C1 segment of cervical spinal cord (tissue), 14 donors: ENCODE data around the gene EPB41L1.
A peak's percentile ranks its signal among the peaks of the same experiment; 100 is the strongest.
"Not testable (repeated sequence)": the region's sequence is repeated elsewhere in the genome, so short reads cannot be mapped to it uniquely, and the experiment has no call there.

ENCODE experiments used
- DNase-seq, 14 donors: peaks; one replicate each; lab custom pipeline; 2025; lab: John Stamatoyannopoulos, UW

EPB41L1 gene

DNA sequence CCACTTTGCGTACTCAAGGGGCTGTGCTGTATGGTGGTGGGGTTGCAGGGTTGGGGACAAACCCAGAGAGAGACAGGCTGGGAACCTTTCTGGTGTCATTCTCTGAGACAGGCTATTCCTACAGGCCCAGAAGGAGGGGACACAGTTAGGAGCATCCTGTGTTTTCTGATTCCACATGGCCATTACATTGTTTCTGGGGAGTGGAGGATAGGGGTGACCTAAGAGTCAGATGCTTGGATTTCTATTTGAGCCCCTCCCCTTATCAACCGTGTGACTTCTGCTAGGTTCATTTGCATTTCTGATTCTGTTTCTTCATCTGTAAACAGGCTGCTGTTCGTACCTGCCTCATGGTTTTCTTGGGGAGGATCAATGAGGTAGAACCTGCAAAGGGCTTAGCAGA is 29.4 kb upstream of the EPB41L1 start:
- DNase-seq: no peak

DNA sequence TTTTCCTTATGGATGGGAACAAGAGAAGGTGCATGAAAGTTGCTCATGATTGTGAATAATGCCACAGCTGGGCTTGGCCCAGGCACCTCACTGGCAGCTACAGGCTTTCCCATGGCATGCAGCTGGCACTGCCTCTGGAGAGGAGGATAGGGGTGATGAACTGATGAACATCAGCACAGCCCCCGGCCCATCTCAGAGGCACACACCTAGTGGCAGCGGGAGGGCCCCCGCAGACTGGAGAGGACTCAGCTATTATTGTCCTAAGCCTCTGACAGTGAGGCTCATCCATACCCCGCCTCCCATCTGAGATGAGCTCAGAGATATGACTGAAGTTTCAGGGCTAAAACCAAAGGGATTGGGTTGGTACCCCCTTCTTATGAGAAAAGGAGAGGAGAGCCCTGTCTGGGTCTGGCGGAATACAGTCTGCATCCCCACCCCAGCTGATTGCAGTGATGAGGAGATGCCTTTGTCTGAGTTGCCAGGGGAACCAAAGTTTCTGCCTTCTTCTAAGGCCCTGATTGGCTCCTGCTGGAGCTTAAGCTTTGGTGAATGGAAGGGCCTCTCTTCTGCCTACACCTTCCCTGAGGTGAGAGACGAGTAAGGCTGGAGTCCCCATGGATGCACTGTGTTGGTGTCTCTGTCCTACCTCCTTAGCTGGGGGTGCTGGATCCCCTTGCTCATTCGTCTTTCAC is 27.6 kb upstream of the EPB41L1 start:
- no peak for DNase-seq

DNA sequence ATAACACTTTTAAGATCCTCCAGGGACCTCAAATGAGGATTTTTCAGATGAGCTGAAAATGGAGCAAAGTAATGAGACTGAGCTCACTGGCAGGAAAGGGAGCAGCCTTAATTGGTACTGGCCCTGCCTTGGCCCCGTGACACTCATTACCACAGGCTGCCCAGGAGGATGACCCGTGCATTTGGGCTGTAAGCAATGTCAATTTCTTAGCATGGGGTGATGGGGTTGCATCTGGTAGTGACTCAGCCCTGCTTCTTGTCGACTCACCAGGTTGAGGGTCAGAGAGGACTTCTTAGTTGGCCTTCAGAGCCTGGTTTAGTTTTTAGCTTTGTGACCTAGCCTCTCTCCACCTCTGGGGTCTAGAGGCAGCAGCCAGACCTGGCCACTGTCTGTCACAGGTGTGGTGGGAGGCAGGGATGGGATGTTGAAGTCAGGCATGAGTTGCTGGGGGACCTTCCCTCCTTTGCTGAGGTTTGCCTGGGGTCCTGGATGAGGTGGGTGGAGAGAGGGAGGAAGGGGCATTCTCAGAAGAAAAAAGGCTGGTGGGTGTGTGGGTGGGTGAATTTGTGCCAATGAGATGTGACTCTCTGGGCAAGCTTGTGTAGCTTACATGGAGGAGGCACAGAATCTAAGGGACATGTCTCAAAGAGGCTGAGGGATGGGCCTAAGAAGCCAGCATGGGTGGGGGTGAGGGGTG is 25.9 kb upstream of the EPB41L1 start:
- DNase-seq: peak in 1 of 14 donors; percentile 58

DNA sequence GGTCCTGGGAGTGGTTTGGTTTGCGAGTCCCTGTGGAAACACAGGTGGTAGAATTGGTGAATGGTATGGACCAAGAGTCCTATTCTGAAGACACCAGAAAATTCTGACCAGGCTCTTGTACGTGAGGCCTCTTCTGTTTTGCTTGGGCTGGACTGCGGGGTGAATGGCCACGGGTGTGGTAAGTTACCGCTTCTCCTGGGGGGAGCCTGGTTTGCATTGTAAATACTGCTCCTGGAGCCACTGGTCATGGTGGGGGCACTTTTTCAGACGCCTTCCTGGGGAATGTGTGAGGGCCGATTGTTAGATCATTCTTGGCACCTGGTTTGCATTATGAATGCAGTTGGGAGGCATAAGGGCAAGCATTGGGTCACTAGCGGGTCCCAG is 25.4 kb upstream of the EPB41L1 start:
- no peak for DNase-seq

DNA sequence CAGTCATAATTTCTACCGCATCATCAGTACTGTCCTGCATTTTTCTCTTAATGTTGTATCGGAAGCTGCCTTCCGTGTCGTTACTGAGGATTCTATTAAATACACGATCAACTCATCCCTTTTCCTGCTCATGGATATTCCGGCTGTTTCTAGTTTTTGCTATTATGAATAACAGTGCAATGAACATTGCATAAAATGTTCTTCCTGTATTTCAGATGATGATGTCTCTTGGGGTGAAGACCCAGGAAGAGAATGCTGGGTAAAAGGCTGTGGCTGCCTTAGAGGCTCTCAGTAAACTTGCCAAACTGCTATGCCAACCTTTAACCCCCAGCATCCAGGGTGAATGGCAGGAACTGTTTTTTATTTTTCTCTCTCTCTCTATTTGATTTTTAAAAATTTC is 24.1 kb upstream of the EPB41L1 start:
- no peak for DNase-seq

DNA sequence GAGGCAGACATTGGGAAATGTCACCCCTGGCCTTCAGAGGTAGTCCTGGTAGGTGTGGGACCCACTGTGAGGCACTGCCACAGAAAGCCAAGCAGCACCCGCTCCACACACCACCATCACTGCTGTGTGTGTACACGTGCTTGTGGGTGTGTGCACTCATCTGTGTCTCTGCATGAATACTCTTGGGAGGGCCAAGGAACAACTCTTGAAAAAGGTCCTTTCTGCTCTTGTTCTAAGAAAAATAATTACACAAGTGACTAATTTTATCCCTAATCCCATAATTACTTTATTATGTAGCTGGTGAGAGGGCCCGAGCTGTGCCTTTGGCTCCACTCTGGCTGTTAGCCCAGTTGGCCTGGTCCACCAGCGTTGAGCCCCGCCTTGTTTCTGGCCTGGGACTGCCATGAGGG is 21.7 kb upstream of the EPB41L1 start:
- DNase-seq: no peak

DNA sequence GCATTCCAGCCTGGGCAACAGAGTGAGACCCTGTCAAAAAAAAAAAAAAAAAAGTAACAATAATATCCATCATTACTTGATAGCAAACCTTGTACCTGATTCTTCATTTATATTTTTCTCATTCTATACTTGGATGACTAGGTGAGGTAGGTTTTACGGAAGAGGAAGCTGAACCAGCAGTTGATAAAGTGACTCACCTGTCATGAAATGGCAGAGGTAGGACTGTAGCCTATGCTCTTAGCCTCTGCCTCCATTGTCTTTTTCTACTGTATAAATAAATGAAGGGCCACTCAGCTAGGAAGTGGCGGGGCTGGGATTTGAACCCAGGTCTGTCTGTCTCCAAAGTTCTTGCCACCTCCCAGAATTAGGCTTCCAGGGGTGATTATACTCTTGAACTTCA is 20.7 kb upstream of the EPB41L1 start:
- no peak for DNase-seq

DNA sequence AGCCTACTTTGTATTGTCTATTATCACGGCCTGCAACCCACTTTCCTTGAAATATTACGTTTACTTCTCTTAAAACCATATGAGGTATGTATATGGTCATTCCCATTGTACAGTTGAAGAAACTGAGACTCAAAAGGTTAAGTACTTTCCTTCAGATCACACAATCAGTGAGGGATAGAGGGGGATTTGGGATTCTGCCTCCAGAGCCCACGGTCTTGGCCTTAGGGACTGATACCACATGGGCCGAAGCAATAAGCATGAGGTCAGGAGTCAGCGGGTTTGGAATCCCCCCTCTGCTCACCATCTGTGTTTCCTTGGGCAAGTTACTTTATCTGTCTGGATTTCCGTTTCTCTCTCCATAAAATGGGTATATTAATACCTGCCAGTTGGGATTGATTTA is 19.4 kb upstream of the EPB41L1 start:
- DNase-seq: no peak

DNA sequence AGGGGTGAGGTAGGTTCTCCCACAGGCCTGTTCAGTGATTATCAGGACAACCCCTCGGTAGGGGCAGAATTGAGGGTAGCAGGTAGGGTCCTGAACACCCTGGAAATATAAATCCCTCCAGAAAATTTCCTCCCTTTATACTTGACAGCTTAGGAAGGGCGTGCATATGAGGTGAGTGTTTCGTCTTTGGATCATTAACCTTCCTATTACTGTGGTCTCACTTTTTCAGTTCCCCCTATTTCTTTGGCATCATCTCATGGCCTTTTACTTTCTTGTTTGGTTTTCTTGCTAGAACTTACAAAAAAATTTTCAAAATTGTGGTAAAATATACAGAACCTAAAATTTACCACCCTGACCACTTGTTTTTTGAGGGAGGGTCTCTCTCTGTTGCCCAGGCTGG is 18.7 kb upstream of the EPB41L1 start:
- DNase-seq: no peak

DNA sequence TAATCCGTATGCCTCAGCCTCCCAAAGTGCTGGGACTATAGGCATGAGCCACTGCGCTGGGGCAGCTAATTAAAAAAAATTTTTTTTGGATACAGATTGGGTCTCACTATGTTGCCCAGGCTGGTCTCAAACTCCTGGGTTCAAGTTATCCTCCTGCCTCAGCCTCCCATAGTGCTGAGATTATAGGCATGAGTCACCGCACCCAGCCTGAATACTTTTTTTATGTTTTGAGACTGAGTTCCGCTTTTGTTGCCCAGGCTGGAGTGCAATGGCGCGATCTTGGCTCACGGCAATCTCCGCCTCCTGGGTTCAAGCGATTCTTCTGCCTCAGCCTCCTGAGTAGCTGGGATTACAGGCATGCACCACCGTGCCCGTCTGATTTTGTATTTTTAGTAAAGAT is 17.2 kb upstream of the EPB41L1 start:
- DNase-seq: not testable (repeated sequence)

DNA sequence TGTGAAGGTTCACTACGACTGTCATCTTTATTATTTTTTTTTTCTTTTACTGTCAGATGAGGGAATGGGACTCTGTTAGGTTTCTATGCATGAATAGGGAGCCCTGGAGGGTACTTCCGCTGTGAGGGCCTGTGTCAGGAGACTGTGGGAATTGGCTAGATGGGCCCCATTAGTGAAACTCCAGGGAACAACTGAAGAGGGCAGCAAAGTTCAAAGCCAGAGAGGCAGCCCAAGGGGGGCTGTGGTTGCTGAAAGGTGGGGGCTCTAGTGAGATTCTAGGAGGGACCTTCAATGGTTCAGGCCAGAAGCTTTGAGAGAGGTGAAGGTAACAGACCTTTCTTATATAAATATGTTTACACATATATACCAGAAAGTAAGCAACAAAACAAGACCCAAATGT is 13.2 kb upstream of the EPB41L1 start:
- no peak for DNase-seq

DNA sequence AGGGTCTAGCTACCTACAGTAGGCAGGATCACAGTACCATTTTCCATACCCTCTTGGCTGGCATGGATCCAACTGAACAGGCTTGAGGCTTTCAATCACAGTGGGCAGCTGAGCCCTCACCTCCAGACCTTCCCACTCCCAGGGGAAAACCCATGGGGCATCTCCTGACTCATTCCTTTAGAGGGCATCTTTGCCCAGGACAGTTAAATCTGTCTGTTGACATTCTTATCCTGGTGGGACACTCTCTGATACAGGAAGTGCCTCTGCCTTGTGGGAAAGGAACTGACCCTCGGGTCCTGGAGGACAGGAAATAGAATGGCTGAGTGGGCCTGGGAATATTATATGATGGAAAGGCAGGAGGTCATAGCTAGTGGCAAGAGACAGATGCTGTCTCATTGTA is 10.2 kb upstream of the EPB41L1 start:
- DNase-seq: no peak

DNA sequence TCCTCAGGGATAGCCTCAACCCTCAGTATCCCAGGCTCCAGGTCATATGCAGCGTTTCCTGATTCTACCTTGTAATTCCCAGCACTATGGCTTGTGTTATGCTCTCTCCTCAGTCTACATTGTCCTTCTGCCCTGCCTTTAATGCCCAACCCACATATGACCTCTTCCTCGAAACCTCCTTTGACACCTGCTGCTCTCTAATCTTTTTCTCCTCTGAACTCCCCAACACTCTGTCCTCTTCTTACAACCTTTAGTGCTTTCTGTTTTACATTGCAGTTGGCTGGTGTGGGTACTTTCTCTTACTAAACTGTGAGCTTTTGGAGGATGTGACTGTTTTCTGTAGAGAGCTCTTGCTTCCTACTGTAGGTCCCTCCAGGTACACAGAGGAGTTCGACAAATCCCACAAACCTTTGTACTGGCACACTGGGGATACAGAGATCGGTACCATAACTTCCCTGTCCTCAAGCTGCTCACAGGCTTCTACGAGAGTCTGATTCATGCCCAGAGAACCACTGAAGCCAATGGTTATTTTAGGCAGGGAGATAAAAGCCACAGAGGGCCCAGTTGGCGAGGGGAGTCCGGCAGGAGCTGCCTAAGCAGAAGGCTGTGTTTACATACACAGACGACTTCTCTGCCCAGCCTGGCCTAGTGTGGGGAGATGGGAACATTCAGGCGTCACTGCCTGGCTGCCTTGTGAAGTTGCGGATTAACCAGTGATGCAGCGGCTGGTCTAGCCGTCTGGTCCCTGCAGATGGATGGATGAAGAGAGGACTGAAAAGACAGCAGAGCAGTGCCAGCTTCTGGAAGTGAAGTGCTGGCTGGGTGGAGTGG is 8.4 kb upstream of the EPB41L1 start:
- peak in 6 of 14 donors; percentile 7 to 93 (median 19) for DNase-seq

DNA sequence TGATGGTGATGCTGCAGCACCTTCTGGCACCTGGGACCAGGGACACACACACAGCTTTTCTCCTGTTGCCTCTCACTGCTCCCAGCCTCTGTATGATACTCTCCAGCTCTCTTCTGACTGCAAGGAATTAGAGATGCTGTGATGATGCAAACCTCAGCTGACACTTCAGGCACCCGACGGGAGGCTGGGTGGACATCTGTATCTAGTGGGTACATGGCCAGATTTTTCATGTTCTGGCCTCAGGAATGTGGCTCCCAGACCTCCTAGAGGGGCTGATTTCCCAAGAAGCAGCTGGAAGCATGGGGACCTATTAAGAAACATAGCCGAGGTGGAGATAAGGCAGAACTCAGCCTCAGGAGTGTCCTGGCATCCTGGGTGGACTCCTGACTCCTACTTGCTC is 6.8 kb upstream of the EPB41L1 start:
- no peak for DNase-seq

DNA sequence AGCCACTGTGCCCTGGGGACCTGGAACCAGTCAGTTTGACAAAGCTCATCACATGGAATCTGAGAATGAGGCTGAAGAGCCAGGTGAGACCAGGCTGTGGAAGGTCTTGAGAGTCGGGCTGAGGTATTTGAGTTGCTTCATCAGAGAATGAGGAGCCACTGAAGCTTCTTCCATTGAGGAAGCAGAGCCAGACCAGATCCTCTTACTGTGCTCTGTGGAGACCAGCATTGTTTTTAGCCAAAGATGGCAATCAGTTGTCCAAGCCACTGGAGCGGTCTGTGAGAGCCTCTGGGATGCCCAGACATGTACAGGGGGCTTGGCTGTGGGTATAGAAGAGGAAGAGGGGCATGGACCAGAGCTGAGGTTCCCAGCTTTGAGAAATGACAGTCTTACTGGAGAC is 6.1 kb upstream of the EPB41L1 start:
- no peak for DNase-seq

DNA sequence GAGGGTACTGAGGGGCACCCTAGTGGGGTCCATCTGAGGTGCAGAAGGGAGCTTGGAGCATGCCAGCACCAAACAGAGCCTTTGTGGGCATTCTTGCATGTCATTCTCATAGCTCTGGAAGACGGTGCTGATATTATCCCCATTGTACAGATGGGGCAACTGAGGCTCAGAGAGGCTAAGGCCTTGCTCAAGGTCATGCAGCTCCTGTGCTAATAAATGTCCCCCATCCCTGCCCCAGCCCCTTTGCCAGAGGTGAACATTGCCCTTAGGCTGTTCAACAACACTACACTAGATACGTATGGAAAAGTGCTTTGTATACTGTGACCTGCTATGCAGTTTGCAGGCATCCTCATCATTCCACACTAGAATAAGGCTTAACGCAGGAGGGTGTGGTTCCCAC is 5.5 kb upstream of the EPB41L1 start:
- no peak for DNase-seq

DNA sequence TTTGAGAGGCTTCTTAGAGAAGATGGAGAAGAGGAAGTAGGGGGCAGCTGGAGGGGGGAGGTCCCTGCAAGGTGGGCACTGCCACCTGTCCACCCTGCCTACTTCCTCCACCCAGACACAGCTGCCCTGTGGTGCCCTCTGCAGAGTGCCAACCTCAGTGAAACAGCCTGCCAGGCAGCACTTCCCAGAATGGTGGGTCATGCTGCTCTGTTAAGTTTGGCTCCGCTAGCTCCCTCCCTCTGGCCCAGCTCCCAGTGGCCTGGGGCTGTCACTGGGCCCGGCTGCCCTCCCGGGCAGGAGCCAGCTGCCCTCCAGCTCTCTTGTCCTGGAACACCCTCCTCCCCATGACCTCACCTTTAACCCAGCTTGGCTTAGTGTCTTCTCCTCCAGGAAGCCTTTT is 5.1 kb upstream of the EPB41L1 start:
- DNase-seq: peak in 9 of 14 donors; percentile 25 to 82 (median 43)

DNA sequence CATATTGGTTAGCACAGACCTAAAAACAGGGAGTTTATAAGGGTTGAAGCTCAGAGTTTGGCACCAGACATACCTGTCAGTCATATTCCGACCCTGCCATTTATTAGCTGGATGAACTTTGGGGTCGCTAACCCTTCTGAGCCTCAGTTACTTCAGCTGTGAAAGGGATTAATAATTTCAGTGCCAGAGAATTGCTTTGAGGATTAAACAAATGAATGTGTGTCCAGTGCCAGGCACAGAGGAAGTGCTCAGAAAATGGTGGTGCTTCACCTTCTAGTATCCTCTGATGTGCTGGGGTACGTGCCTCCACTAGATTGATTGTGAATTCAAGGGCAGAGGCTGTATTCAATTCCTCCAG is 4.1 kb upstream of the EPB41L1 start:
- no peak for DNase-seq

DNA sequence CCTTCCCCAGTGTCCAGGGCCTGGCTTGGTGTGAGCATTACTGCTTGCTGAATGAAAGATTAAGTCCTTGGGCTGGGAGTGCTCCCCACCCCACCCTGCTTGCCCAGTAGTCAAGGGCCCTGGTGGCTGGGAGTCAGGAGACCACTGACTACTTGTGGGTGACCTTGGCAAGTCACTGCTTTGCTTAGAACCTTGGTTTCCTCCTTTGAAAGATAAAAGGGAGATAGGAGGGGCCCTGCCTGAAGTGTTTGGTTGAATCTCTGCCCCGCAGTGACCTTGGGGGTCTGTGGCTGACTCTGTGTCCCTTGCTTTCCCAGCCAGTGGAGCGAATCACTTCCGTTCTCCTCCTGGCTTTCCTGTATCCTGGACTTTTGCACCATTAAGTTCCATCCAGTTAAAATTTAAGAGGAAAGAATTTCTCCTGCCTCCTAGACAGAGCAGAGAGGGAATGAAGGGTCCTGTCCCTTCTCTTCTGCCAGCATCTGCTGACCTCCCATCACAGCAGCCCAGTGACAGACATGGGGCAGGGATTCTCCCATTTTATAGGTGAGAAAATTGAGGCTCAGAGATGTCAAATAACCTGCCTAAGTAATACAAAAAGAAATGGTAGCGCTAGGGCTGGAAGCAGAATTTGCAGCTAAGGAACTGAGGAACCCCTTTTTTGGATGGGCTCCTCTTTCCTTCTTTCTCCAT is 3.5 kb upstream of the EPB41L1 start:
- no peak for DNase-seq

DNA sequence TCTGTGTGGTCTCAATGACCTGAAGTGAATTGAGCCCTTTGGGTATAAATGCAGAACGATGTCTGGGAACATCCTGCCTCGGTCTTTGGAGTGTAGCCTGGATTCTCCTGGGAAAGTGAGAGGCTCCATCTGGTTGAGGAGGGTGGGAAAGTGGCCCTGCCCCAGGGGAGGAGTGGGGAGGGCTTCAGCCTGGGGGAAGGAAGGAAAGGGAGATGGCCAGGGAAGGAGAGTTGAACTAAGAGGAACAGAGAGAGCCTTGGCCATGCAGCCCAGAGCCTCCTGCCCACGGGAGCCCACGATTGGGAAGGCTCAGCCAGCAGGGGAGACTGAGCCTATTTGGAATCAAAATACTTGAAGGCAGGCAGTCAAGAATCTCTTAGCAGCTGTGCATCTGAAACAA is 2.3 kb upstream of the EPB41L1 start:
- DNase-seq: peak in 3 of 14 donors; percentile 18 to 23 (median 18)

DNA sequence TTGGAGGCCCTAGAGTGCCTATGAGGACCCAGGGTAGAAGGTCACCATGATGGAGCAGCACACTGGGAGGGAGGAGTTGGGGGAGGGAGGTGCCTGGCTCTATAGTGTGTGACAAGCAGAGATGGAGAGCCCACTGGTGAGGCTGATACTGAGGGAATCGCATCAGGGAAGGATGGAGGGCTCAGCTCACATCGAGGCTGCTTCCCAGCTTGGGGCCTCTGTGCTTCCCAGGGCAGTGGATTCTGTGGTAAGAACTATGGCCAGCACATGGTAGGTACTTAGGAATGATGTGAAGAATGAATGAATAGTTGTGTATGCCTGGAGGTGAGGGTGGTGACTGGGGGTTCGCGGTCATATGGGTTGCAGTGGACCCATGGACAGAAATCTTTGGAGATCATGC is 1.3 kb upstream of the EPB41L1 start:
- no peak for DNase-seq
